ENCODE data around the gene CNTN4.

CNTN4 gene

GRCh38 chr3:2212206-2212605 lies 113.5 kb downstream of the CNTN4 start:
- Histone ChIP-seq H3K4me1 (ENCODE audit: control insufficient read depth, insufficient read depth, low read length) (no peaks in the 10 kb centered on the region), H3K27me3 (replicated peaks; ENCODE audit: control insufficient read depth, insufficient read depth, low read length) (no peaks in the 10 kb centered on the region), H3K36me3 (ENCODE audit: control insufficient read depth, insufficient read depth, low read length, severe bottlenecking) (no peaks in the 10 kb centered on the region), H3K9ac (ENCODE audit: low read length) (no peak overlapping the region), H3K9me3 (ENCODE audit: control insufficient read depth, low read length) (no peaks in the 10 kb centered on the region), H3K4me3 (ENCODE audit: low read length) (no peak overlapping the region)
- no peak for DNase-seq (ENCODE audit: low read depth)

- no peaks in the 10 kb centered on the region for H3K9me3 ChIP-seq (ENCODE audit: control insufficient read depth, low read length)
- H3K27me3 ChIP-seq (replicated peaks; ENCODE audit: control insufficient read depth, insufficient read depth, low read length) = no peaks in the 10 kb centered on the region
- no peaks in the 10 kb centered on the region for H3K36me3 ChIP-seq (ENCODE audit: control insufficient read depth, insufficient read depth, low read length, severe bottlenecking)
- H3K9ac ChIP-seq (ENCODE audit: low read length) = no peak overlapping the region
- H3K4me3 ChIP-seq (ENCODE audit: low read length) = no peak overlapping the region
- H3K4me1 ChIP-seq (ENCODE audit: control insufficient read depth, insufficient read depth, low read length) = no peaks in the 10 kb centered on the region
- DNase-seq (ENCODE audit: low read depth) = no peak
These were observed 119.7 kb downstream of the CNTN4 start for GRCh38 chr3:2218375-2218774.

DNA sequence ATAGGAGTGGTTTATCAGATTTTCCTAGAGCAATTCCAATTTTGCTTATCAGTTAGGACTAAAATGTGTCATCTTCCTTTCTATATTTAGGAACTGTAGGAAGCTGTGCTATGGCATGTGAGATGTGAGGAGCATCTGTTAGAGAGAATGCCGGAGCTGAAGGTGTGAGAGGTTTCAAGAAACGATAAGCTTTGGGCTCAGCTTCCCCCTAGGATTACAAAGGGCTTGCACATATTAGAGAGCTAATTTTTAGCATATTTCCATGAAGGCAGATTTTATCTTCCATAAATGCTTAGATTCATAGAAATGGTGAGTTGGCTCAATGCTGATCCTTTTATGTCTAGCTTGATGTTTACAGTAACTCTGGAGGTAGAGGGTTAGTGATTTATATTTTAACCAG lies 120.2 kb downstream of the CNTN4 start:
- H3K4me3 ChIP-seq (ENCODE audit: low read length) = no peak overlapping the region
- no peaks in the 10 kb centered on the region for H3K4me1 ChIP-seq (ENCODE audit: control insufficient read depth, insufficient read depth, low read length)
- no peaks in the 10 kb centered on the region for H3K27me3 ChIP-seq (replicated peaks; ENCODE audit: control insufficient read depth, insufficient read depth, low read length)
- H3K9me3 ChIP-seq (ENCODE audit: control insufficient read depth, low read length) = no peaks in the 10 kb centered on the region
- no peak for DNase-seq (ENCODE audit: low read depth)
- H3K36me3 ChIP-seq (ENCODE audit: control insufficient read depth, insufficient read depth, low read length, severe bottlenecking) = no peaks in the 10 kb centered on the region
- no peak overlapping the region for H3K9ac ChIP-seq (ENCODE audit: low read length)

DNA sequence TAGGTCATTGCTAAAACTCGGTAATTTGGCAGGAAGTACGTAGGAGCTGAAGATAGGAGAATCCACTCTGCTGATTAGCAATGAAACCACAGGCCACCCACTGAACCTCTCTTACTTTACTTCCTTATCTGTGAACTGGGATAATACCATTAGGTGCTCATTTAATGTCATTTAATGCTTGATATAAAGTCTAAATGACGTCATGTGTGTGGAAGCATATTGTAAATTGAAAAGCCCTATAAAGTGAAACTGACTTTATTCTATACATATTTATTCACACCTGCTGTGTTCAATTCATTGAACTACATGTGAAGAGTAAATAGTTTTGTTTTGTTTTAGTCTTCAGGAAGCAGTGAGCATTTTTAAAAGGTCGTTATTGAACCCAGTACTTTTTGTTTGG lies 137.5 kb downstream of the CNTN4 start:
- H3K9me3 ChIP-seq (ENCODE audit: control insufficient read depth, low read length) = no peaks in the 10 kb centered on the region
- no peaks in the 10 kb centered on the region for H3K36me3 ChIP-seq (ENCODE audit: control insufficient read depth, insufficient read depth, low read length, severe bottlenecking)
- no peak overlapping the region for H3K9ac ChIP-seq (ENCODE audit: low read length)
- no peak overlapping the region for H3K4me3 ChIP-seq (ENCODE audit: low read length)
- no peaks in the 10 kb centered on the region for H3K27me3 ChIP-seq (replicated peaks; ENCODE audit: control insufficient read depth, insufficient read depth, low read length)
- DNase-seq (ENCODE audit: low read depth) = no peak
- H3K4me1 ChIP-seq (ENCODE audit: control insufficient read depth, insufficient read depth, low read length) = no peaks in the 10 kb centered on the region

GRCh38 chr3:2244137-2244536 lies 145.5 kb downstream of the CNTN4 start:
- H3K9ac ChIP-seq (ENCODE audit: low read length) = no peak overlapping the region
- no peaks in the 10 kb centered on the region for H3K9me3 ChIP-seq (ENCODE audit: control insufficient read depth, low read length)
- no peak overlapping the region for H3K4me3 ChIP-seq (ENCODE audit: low read length)
- DNase-seq (ENCODE audit: low read depth) = no peak
- no peaks in the 10 kb centered on the region for H3K4me1 ChIP-seq (ENCODE audit: control insufficient read depth, insufficient read depth, low read length)
- no peaks in the 10 kb centered on the region for H3K36me3 ChIP-seq (ENCODE audit: control insufficient read depth, insufficient read depth, low read length, severe bottlenecking)
- no peaks in the 10 kb centered on the region for H3K27me3 ChIP-seq (replicated peaks; ENCODE audit: control insufficient read depth, insufficient read depth, low read length)

DNA sequence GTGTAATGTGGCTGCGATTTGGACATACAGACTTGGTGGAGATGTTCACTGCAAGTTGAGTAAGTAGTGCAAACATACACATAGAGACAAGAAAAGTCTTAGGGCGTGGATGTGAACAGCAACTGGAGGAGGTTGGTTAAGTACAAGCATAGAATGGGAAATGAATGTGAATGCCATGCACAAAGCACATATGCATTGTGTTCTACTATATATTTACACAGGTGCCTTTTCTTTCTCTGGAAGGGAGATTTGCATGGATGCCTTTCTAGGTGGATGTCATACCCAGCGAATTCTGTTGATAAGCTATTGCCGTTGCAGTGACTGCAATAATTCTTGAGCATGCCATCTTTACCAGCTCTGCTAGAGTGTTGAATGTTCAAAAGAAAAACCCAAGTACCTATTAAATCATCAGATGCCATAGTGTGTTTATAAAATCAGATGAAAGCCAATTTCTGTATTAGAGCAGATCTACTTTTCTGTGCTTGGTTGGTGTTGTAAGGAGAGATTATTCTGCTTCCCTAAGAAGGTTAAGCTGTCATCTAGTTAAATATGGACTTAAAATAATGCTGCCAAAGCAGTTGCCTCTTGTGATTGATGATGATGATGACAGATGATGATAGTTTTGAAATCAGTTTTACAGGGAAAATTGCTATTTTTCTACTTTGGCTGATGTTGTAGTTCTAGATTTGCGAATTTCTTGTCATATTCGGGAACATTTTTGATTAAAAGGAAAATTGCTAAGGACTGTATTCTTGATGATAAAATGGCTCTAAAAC lies 148.4 kb downstream of the CNTN4 start:
- no peak for DNase-seq (ENCODE audit: low read depth)
- H3K27me3 ChIP-seq (replicated peaks; ENCODE audit: control insufficient read depth, insufficient read depth, low read length) = no peaks in the 10 kb centered on the region
- H3K4me3 ChIP-seq (ENCODE audit: low read length) = no peak overlapping the region
- H3K9me3 ChIP-seq (ENCODE audit: control insufficient read depth, low read length) = peaks cover 5% of the 10 kb centered on the region
- H3K36me3 ChIP-seq (ENCODE audit: control insufficient read depth, insufficient read depth, low read length, severe bottlenecking) = no peaks in the 10 kb centered on the region
- H3K9ac ChIP-seq (ENCODE audit: low read length) = no peak overlapping the region
- H3K4me1 ChIP-seq (ENCODE audit: control insufficient read depth, insufficient read depth, low read length) = no peaks in the 10 kb centered on the region

DNA sequence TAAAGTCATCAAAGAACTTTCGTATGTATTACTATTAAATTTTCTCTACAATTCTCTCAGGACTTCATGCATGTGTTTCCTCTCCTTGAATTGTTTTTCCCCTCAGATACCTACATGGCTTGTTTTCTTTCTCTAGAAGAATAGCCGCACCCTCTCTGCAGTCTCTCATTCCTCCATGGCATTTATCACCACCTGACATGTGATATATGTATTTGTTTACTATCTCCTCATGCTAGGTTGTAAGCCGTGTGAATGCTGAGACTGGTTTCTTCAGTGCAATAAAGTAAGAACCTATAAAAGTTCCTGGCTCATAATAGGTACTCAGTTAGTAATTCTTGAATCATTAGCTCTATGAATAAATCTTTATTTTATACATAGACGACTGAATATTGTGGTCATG lies 149.2 kb downstream of the CNTN4 start:
- Histone ChIP-seq H3K4me3 (ENCODE audit: low read length) (no peak overlapping the region), H3K36me3 (ENCODE audit: control insufficient read depth, insufficient read depth, low read length, severe bottlenecking) (no peaks in the 10 kb centered on the region), H3K4me1 (ENCODE audit: control insufficient read depth, insufficient read depth, low read length) (no peaks in the 10 kb centered on the region), H3K9me3 (ENCODE audit: control insufficient read depth, low read length) (peaks cover 5% of the 10 kb centered on the region), H3K9ac (ENCODE audit: low read length) (no peak overlapping the region), H3K27me3 (replicated peaks; ENCODE audit: control insufficient read depth, insufficient read depth, low read length) (no peaks in the 10 kb centered on the region)
- no peak for DNase-seq (ENCODE audit: low read depth)

GRCh38 chr3:2250783-2251182 lies 152.1 kb downstream of the CNTN4 start:
- no peaks in the 10 kb centered on the region for H3K36me3 ChIP-seq (ENCODE audit: control insufficient read depth, insufficient read depth, low read length, severe bottlenecking)
- no peak overlapping the region for H3K4me3 ChIP-seq (ENCODE audit: low read length)
- H3K9me3 ChIP-seq (ENCODE audit: control insufficient read depth, low read length) = peaks cover 5% of the 10 kb centered on the region
- no peaks in the 10 kb centered on the region for H3K27me3 ChIP-seq (replicated peaks; ENCODE audit: control insufficient read depth, insufficient read depth, low read length)
- no peak for DNase-seq (ENCODE audit: low read depth)
- no peak overlapping the region for H3K9ac ChIP-seq (ENCODE audit: low read length)
- no peaks in the 10 kb centered on the region for H3K4me1 ChIP-seq (ENCODE audit: control insufficient read depth, insufficient read depth, low read length)

- H3K9me3 ChIP-seq (ENCODE audit: control insufficient read depth, low read length) = no peaks in the 10 kb centered on the region
- no peaks in the 10 kb centered on the region for H3K27me3 ChIP-seq (replicated peaks; ENCODE audit: control insufficient read depth, insufficient read depth, low read length)
- no peak overlapping the region for H3K9ac ChIP-seq (ENCODE audit: low read length)
- no peaks in the 10 kb centered on the region for H3K36me3 ChIP-seq (ENCODE audit: control insufficient read depth, insufficient read depth, low read length, severe bottlenecking)
- no peak overlapping the region for H3K4me3 ChIP-seq (ENCODE audit: low read length)
- DNase-seq (ENCODE audit: low read depth) = no peak
- H3K4me1 ChIP-seq (ENCODE audit: control insufficient read depth, insufficient read depth, low read length) = no peaks in the 10 kb centered on the region
These were observed 163.1 kb downstream of the CNTN4 start for GRCh38 chr3:2261747-2262146.

DNA sequence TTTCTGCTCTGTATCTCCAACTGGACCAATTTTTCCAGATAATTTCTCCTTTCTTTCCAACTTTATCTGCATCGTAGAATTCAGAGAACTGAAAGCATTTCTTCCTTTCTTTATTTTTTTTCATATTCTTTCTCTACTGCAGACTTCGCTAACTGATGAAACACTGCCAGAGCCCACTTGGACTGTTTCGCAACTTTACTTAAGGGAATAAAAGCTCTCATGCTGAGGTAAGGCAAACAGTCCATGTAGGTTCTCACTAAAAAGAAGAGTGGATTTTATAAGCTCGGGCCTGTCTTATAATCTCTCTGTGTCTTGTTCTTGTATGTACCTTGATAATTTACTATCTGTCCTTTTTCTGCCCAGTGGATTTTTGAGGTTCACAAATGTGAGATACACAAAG lies 163.5 kb downstream of the CNTN4 start:
- no peak overlapping the region for H3K9ac ChIP-seq (ENCODE audit: low read length)
- H3K9me3 ChIP-seq (ENCODE audit: control insufficient read depth, low read length) = no peaks in the 10 kb centered on the region
- no peaks in the 10 kb centered on the region for H3K27me3 ChIP-seq (replicated peaks; ENCODE audit: control insufficient read depth, insufficient read depth, low read length)
- no peaks in the 10 kb centered on the region for H3K36me3 ChIP-seq (ENCODE audit: control insufficient read depth, insufficient read depth, low read length, severe bottlenecking)
- no peak for DNase-seq (ENCODE audit: low read depth)
- no peak overlapping the region for H3K4me3 ChIP-seq (ENCODE audit: low read length)
- H3K4me1 ChIP-seq (ENCODE audit: control insufficient read depth, insufficient read depth, low read length) = no peaks in the 10 kb centered on the region

DNA sequence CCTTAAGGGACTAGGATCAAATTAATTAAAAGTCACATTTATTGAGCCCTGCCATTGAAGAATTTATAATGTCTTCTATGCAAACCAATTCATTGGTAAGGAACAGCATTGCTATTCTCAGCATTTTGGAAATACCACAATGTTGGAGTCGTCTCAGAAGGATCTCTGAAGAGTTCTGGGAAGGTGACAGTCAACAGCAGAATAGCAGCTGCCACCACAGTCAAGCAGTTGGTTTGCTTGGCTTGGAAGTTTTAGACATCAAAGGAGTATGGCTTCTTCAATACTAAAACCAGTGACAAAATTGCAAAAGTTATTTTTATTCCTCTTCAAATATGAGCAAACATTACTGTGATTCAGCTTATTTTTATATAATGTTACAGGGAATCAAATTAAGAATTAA lies 167.9 kb downstream of the CNTN4 start:
- DNase-seq (ENCODE audit: low read depth) = no peak
- Histone ChIP-seq H3K4me1 (ENCODE audit: control insufficient read depth, insufficient read depth, low read length) (no peaks in the 10 kb centered on the region), H3K36me3 (ENCODE audit: control insufficient read depth, insufficient read depth, low read length, severe bottlenecking) (no peaks in the 10 kb centered on the region), H3K27me3 (replicated peaks; ENCODE audit: control insufficient read depth, insufficient read depth, low read length) (no peaks in the 10 kb centered on the region), H3K9ac (ENCODE audit: low read length) (no peak overlapping the region), H3K9me3 (ENCODE audit: control insufficient read depth, low read length) (no peaks in the 10 kb centered on the region), H3K4me3 (ENCODE audit: low read length) (no peak overlapping the region)

- DNase-seq (ENCODE audit: low read depth) = no peak
- Histone ChIP-seq H3K4me1 (ENCODE audit: control insufficient read depth, insufficient read depth, low read length) (no peaks in the 10 kb centered on the region), H3K9ac (ENCODE audit: low read length) (no peak overlapping the region), H3K4me3 (ENCODE audit: low read length) (no peak overlapping the region), H3K36me3 (ENCODE audit: control insufficient read depth, insufficient read depth, low read length, severe bottlenecking) (no peaks in the 10 kb centered on the region), H3K9me3 (ENCODE audit: control insufficient read depth, low read length) (no peaks in the 10 kb centered on the region), H3K27me3 (replicated peaks; ENCODE audit: control insufficient read depth, insufficient read depth, low read length) (no peaks in the 10 kb centered on the region)
These were observed 170.1 kb downstream of the CNTN4 start for GRCh38 chr3:2268779-2269178.
